ENCODE data around the gene KRT84.

Gene KRT84

GRCh38 chr12:52360106-52360662, 25.3 kb downstream of the KRT84 start:
- H3K4me2 ChIP-seq = no peak overlapping the region
- H3K9ac ChIP-seq = no peak overlapping the region
- no peaks in the 10 kb centered on the region for H3K79me2 ChIP-seq (ENCODE audit: insufficient read depth, low read depth)
- no peaks in the 10 kb centered on the region for H4K20me1 ChIP-seq (ENCODE audit: insufficient read depth)
- H3K4me1 ChIP-seq (ENCODE audit: low read depth, poor library complexity, severe bottlenecking) = peaks cover 10% of the 10 kb centered on the region
- no peak overlapping the region for H3K27ac ChIP-seq
- no peaks in the 10 kb centered on the region for H3K36me3 ChIP-seq (ENCODE audit: insufficient read depth)
- peaks cover 39% of the 10 kb centered on the region for H3K27me3 ChIP-seq (ENCODE audit: insufficient read depth, low read depth)
- H3K4me3 ChIP-seq (IDR thresholded peaks at IDR 0.05; ENCODE audit: insufficient read depth, low read depth, low read length) = no peak overlapping the region
- no peak overlapping the region for H2AFZ ChIP-seq (ENCODE audit: low read depth)
- no peak for TF ChIP-seq CTCF (conservative IDR thresholded peaks at IDR 0.05; ENCODE audit: low read depth, low read length)

- Histone ChIP-seq H3K27ac (no peak overlapping the region), H2AFZ (ENCODE audit: low read depth) (no peak overlapping the region), H3K36me3 (ENCODE audit: insufficient read depth) (no peaks in the 10 kb centered on the region), H3K4me1 (ENCODE audit: low read depth, poor library complexity, severe bottlenecking) (peaks cover 10% of the 10 kb centered on the region), H4K20me1 (ENCODE audit: insufficient read depth) (no peaks in the 10 kb centered on the region), H3K79me2 (ENCODE audit: insufficient read depth, low read depth) (no peaks in the 10 kb centered on the region), H3K9ac (no peak overlapping the region), H3K27me3 (ENCODE audit: insufficient read depth, low read depth) (peaks cover 36% of the 10 kb centered on the region), H3K4me2 (no peak overlapping the region), H3K4me3 (IDR thresholded peaks at IDR 0.05; ENCODE audit: insufficient read depth, low read depth, low read length) (no peak overlapping the region)
- no peak for TF ChIP-seq CTCF (conservative IDR thresholded peaks at IDR 0.05; ENCODE audit: low read depth, low read length)
Measured at GRCh38 chr12:52359621-52360061, 25.8 kb downstream of the KRT84 start.

GRCh38 chr12:52358575-52359350, 26.7 kb downstream of the KRT84 start:
- Histone ChIP-seq H3K4me1 (ENCODE audit: low read depth, poor library complexity, severe bottlenecking) (peaks cover 10% of the 10 kb centered on the region), H3K27ac (no peak overlapping the region), H3K27me3 (ENCODE audit: insufficient read depth, low read depth) (peaks cover 35% of the 10 kb centered on the region), H3K36me3 (ENCODE audit: insufficient read depth) (no peaks in the 10 kb centered on the region), H3K4me2 (no peak overlapping the region), H4K20me1 (ENCODE audit: insufficient read depth) (no peaks in the 10 kb centered on the region), H3K9ac (no peak overlapping the region), H2AFZ (ENCODE audit: low read depth) (no peak overlapping the region), H3K4me3 (IDR thresholded peaks at IDR 0.05; ENCODE audit: insufficient read depth, low read depth, low read length) (no peak overlapping the region), H3K79me2 (ENCODE audit: insufficient read depth, low read depth) (no peaks in the 10 kb centered on the region)
- TF ChIP-seq CTCF (conservative IDR thresholded peaks at IDR 0.05; ENCODE audit: low read depth, low read length) = no peak

- no peak overlapping the region for H3K4me2 ChIP-seq
- peaks cover 27% of the 10 kb centered on the region; the same call in 1 of the 2 replicates for H3K27me3 ChIP-seq (ENCODE audit: insufficient read depth, low read depth)
- no peaks in the 10 kb centered on the region for H4K20me1 ChIP-seq (ENCODE audit: insufficient read depth)
- H2AFZ ChIP-seq (ENCODE audit: low read depth) = no peak overlapping the region
- peaks cover 10% of the 10 kb centered on the region for H3K4me1 ChIP-seq (ENCODE audit: low read depth, poor library complexity, severe bottlenecking)
- H3K36me3 ChIP-seq (ENCODE audit: insufficient read depth) = no peaks in the 10 kb centered on the region
- no peaks in the 10 kb centered on the region for H3K79me2 ChIP-seq (ENCODE audit: insufficient read depth, low read depth)
- H3K9ac ChIP-seq = no peak overlapping the region
- no peak for TF ChIP-seq CTCF (conservative IDR thresholded peaks at IDR 0.05; ENCODE audit: low read depth, low read length)
- H3K4me3 ChIP-seq (IDR thresholded peaks at IDR 0.05; ENCODE audit: insufficient read depth, low read depth, low read length) = no peak overlapping the region
- no peak overlapping the region for H3K27ac ChIP-seq
Measured at GRCh38 chr12:52356762-52357580, 28.5 kb downstream of the KRT84 start.
